DND-41 (cell line): Measurements from ENCODE around the gene DMKN.

Experiments used
- ATAC-seq: fragments of 200-7000 bp; cut with Tn5 transposase; 3 replicates; pipeline ENCODE4 v1.9.1; 2021; ENCODE audit warnings: low read depth; ENCODE audit not compliant: insufficient read depth
- DNase-seq: peaks from one replicate; pipeline ENCODE4 v3.0.0-alpha.2; 2020
- H2AFZ ChIP-seq: 2 replicates; pipeline ENCODE4 v1.6.0; 2012; ENCODE audit warnings: low read depth, low read length
- H3K27ac ChIP-seq: 2 replicates; pipeline ENCODE4 v1.5.1; 2012; ENCODE audit warnings: low read length, inconsistent platforms
- H3K27me3 ChIP-seq: fragments of 200-600 bp; sonication (generic); 2 replicates; pipeline ENCODE4 v1.6.0; 2012; ENCODE audit warnings: low read length, mild to moderate bottlenecking, inconsistent platforms; ENCODE audit not compliant: insufficient read depth, poor library complexity
- H3K36me3 ChIP-seq: 2 replicates; pipeline ENCODE4 v1.5.1; 2012; ENCODE audit warnings: low read length, inconsistent platforms; ENCODE audit not compliant: insufficient read depth
- H3K4me1 ChIP-seq: 2 replicates; pipeline ENCODE4 v1.5.1; 2012; ENCODE audit warnings: mild to moderate bottlenecking, low read length; ENCODE audit not compliant: insufficient read depth
- H3K4me2 ChIP-seq: 2 replicates; pipeline ENCODE4 v1.6.0; 2012; ENCODE audit warnings: mild to moderate bottlenecking, moderate library complexity, low read length, inconsistent platforms; ENCODE audit not compliant: insufficient read depth
- H3K4me3 ChIP-seq, 2 experiments: fragments of 200-600 bp in 1 of 2; shearing (Covaris generic) in 1 of 2; 2 replicates each; pipeline ENCODE4 v1.5.1; 2012 to 2016; ENCODE audit warnings: inconsistent platforms in 2 of 2, low read length in 2 of 2, mild to moderate bottlenecking in 2 of 2, low read depth in 1 of 2, moderate library complexity in 1 of 2
- H3K79me2 ChIP-seq: 2 replicates; pipeline ENCODE4 v1.6.0; 2012; ENCODE audit warnings: low read length, inconsistent platforms; ENCODE audit not compliant: insufficient read depth
- H3K9ac ChIP-seq: 2 replicates; pipeline ENCODE4 v1.6.0; 2012; ENCODE audit warnings: low read depth, mild to moderate bottlenecking, inconsistent platforms, low read length, moderate library complexity
- H3K9me3 ChIP-seq: 2 replicates; pipeline ENCODE4 v1.5.1; 2012; ENCODE audit warnings: low read length, moderate library complexity, mild to moderate bottlenecking, inconsistent platforms; ENCODE audit not compliant: insufficient read depth, severe bottlenecking
- H4K20me1 ChIP-seq: 2 replicates; pipeline ENCODE4 v1.6.0; 2012; ENCODE audit warnings: low read length; ENCODE audit not compliant: insufficient read depth
- CTCF ChIP-seq: IDR thresholded peaks from 2 replicates; pipeline ENCODE4 v1.5.1; 2012; ENCODE audit warnings: borderline replicate concordance, low read length, moderate library complexity, mild to moderate bottlenecking; ENCODE audit not compliant: poor library complexity, severe bottlenecking; ENCODE audit errors: extremely low read depth
- EZH2 ChIP-seq: IDR thresholded peaks from 3 replicates; pipeline ENCODE4 v1.6.1; 2012; ENCODE audit warnings: borderline replicate concordance, low read depth, mild to moderate bottlenecking, moderate library complexity, low read length, inconsistent platforms; ENCODE audit not compliant: severe bottlenecking

The DMKN gene

GRCh38 chr19:35559281-35559659 is 45.8 kb upstream of the DMKN start:
- H3K9ac ChIP-seq = no peak overlapping the region
- no peak overlapping the region for H3K4me3 ChIP-seq
- no peaks in the 10 kb centered on the region for H3K9me3 ChIP-seq
- no peaks in the 10 kb centered on the region for H3K27me3 ChIP-seq
- no peak overlapping the region for H3K27ac ChIP-seq
- no peak overlapping the region for H2AFZ ChIP-seq
- TF ChIP-seq CTCF (no peak), EZH2 (no peak)
- no peak for DNase-seq
- no peaks in the 10 kb centered on the region for H3K79me2 ChIP-seq
- ATAC-seq = no peak
- 0 out of 2 replicates have a peak, but pooled peaks cover 5% of the 10 kb centered on the region for H4K20me1 ChIP-seq
- H3K36me3 ChIP-seq = no peaks in the 10 kb centered on the region
- H3K4me1 ChIP-seq = no peaks in the 10 kb centered on the region
- no peak overlapping the region for H3K4me2 ChIP-seq

GRCh38 chr19:35558400-35559280 is 45.2 kb upstream of the DMKN start:
- Histone ChIP-seq H3K4me2 (no peak overlapping the region), H2AFZ (no peak overlapping the region), H3K79me2 (no peaks in the 10 kb centered on the region), H3K9ac (no peak overlapping the region), H4K20me1 (0 out of 2 replicates have a peak, but pooled peaks cover 5% of the 10 kb centered on the region), H3K27ac (no peak overlapping the region), H3K36me3 (no peaks in the 10 kb centered on the region), H3K9me3 (no peaks in the 10 kb centered on the region), H3K4me3 (no peak overlapping the region), H3K4me1 (no peaks in the 10 kb centered on the region), H3K27me3 (no peaks in the 10 kb centered on the region)
- ATAC-seq (no peak), DNase-seq (no peak)
- TF ChIP-seq CTCF (no peak), EZH2 (no peak)

- no peak for ATAC-seq
- no peak overlapping the region for H3K4me2 ChIP-seq
These were observed 44.3 kb upstream of the DMKN start for GRCh38 chr19:35557539-35558399.

More at GRCh38 chr19:35557539-35558399, 44.3 kb upstream of the DMKN start:
- no peak for DNase-seq
- no peaks in the 10 kb centered on the region for H3K79me2 ChIP-seq
- no peak overlapping the region for H2AFZ ChIP-seq
- no peak overlapping the region for H3K27ac ChIP-seq
- H4K20me1 ChIP-seq = 0 out of 2 replicates have a peak, but pooled peaks cover 5% of the 10 kb centered on the region
- no peaks in the 10 kb centered on the region for H3K27me3 ChIP-seq
- no peak overlapping the region for H3K9ac ChIP-seq
- no peaks in the 10 kb centered on the region for H3K4me1 ChIP-seq
- no peaks in the 10 kb centered on the region for H3K9me3 ChIP-seq
- H3K36me3 ChIP-seq = no peaks in the 10 kb centered on the region
- H3K4me3 ChIP-seq = no peak overlapping the region
- TF ChIP-seq EZH2 (no peak), CTCF (no peak)
